Hepatocyte (in vitro differentiated cells): ENCODE data around the gene PKNOX2.

Experiments used
- EZH2 ChIP-seq: fragments of 200-600 bp; sonication (generic); IDR thresholded peaks from 2 replicates; pipeline ENCODE4 v1.6.1; 2016; ENCODE audit warnings: antibody characterized with exemption, mild to moderate bottlenecking, borderline replicate concordance
- EZH2phosphoT487 ChIP-seq: fragments of 200-600 bp; sonication (generic); IDR thresholded peaks from one replicate; pipeline ENCODE4 v1.6.1; 2018; ENCODE audit warnings: antibody characterized with exemption, mild to moderate bottlenecking, low read depth, moderate library complexity; ENCODE audit not compliant: unreplicated experiment, severe bottlenecking
- TF ChIP-seq, protein P1 (sequence below): fragments of 200-600 bp; sonication (generic); IDR thresholded peaks from 2 replicates; pipeline ENCODE4 v1.5.1; 2016; ENCODE audit warnings: antibody characterized with exemption, mild to moderate bottlenecking; ENCODE audit not compliant: poor library complexity

DNA sequence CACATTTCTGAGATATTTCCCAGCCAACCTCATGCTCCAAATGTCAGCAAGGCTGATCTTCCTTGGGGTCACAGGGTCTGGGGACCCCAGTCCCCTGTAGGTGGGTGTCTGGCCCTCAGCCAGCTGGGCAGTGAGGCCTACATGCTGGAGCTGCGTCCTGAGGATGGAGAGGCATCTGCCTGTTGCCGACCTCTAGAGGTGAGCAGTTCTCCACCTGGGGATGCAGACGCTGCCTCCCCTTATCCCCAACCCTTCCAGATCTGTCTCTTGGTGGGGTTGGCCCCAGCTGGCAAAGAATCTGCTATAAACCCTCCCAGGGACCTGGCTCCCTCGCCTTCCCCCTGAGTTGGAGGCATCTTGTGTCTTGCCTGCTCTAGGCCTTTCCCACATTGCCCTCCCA is 79.6 kb downstream of the PKNOX2 start:
- TF ChIP-seq, protein P1, sequence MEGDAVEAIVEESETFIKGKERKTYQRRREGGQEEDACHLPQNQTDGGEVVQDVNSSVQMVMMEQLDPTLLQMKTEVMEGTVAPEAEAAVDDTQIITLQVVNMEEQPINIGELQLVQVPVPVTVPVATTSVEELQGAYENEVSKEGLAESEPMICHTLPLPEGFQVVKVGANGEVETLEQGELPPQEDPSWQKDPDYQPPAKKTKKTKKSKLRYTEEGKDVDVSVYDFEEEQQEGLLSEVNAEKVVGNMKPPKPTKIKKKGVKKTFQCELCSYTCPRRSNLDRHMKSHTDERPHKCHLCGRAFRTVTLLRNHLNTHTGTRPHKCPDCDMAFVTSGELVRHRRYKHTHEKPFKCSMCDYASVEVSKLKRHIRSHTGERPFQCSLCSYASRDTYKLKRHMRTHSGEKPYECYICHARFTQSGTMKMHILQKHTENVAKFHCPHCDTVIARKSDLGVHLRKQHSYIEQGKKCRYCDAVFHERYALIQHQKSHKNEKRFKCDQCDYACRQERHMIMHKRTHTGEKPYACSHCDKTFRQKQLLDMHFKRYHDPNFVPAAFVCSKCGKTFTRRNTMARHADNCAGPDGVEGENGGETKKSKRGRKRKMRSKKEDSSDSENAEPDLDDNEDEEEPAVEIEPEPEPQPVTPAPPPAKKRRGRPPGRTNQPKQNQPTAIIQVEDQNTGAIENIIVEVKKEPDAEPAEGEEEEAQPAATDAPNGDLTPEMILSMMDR = no peak
- TF ChIP-seq EZH2phosphoT487 (no peak), EZH2 (no peak)
